ENCODE measurements around the gene DPP9. TPM values are rescaled to one million over a fixed set of nuclear protein-coding genes. Genes with fewer than 3 reads are reported as not detected.

DPP9 gene
- total and polyA plus RNA-seq, 2 of the 13 experiments (the other 11 are each of a cell fraction or from before 2014, with no cell fraction given) = 8.4 to 25.8 TPM

DNA sequence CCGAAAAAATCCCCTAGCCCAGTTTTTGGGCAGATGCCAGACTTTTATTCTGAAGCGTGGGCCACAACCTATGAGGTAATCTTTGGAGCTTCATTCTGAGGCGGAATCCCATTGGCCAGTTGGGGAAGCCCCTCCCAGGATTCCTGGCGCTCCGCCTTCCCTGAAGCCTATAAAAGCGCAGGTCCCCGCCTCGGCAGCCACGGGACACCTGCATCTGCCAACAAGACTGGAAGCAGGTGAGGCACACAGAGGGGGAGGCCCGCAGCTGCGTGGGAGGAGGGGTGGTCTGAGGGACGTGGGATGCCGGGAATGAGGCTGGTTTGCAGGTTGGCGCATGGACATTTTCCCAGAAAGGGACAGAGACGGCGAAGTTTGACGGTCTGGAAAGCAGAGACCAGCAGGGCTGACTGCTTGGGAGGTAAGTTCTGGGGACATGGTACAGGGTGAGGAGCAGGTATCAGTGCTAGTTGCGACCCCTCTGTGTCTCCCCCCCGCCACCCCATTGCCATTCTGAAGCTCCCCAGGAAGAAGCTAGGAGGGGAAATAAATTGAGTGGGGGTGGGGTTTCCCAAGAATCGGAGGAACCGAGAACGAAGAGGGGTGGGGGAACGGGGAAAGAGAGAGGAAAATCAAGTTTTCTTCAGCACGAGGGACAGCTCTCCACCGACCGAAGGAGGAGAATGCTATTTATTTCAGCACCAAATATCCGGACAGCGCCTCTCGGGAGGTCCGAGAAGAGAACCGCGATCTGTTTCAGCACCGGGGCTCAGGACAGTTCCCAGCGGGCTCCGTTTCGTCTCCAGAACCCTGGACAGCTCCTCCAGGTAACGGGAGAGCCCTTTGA, 45.5 kb upstream of the DPP9 start (continued):
- TF ChIP-seq ZBTB38 (CRISPR knock-in tag; IDR thresholded peaks at IDR 0.05) (peak; percentile 100), NFE2L1 (CRISPR knock-in tag; IDR thresholded peaks at IDR 0.05; ENCODE audit: borderline replicate concordance) (peak; percentile 99), ZFP36 (IDR thresholded peaks at IDR 0.05; ENCODE audit: borderline replicate concordance, low read depth, low read length, partially characterized antibody) (no peak), HCFC1 (IDR thresholded peaks at IDR 0.05; ENCODE audit: low read depth, low read length) (peak; percentile 66), ZNF546 (CRISPR knock-in tag; conservative IDR thresholded peaks at IDR 0.05) (peak; percentile 100), ELF3 (CRISPR knock-in tag; IDR thresholded peaks at IDR 0.05) (peak; percentile 100), ZNF264 (CRISPR knock-in tag; IDR thresholded peaks at IDR 0.05) (peak; percentile 100), ZSCAN20 (CRISPR knock-in tag; IDR thresholded peaks at IDR 0.05; ENCODE audit: borderline replicate concordance) (peak; percentile 100), KDM4B (CRISPR knock-in tag; IDR thresholded peaks at IDR 0.05) (peak; percentile 100), POGZ (CRISPR knock-in tag; IDR thresholded peaks at IDR 0.05) (peak; percentile 89), TBL1XR1 (IDR thresholded peaks at IDR 0.05; ENCODE audit: borderline replicate concordance, low read length, partially characterized antibody) (no peak), DMAP1 (CRISPR knock-in tag; IDR thresholded peaks at IDR 0.05) (peak; percentile 95), TGIF2 (CRISPR knock-in tag; IDR thresholded peaks at IDR 0.05) (peak; percentile 100)
- TF ChIP-seq, protein P1, sequence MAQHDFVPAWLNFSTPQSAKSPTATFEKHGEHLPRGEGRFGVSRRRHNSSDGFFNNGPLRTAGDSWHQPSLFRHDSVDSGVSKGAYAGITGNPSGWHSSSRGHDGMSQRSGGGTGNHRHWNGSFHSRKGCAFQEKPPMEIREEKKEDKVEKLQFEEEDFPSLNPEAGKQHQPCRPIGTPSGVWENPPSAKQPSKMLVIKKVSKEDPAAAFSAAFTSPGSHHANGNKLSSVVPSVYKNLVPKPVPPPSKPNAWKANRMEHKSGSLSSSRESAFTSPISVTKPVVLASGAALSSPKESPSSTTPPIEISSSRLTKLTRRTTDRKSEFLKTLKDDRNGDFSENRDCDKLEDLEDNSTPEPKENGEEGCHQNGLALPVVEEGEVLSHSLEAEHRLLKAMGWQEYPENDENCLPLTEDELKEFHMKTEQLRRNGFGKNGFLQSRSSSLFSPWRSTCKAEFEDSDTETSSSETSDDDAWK (CRISPR knock-in tag; IDR thresholded peaks at IDR 0.05) = no peak
- TF ChIP-seq, protein P2, sequence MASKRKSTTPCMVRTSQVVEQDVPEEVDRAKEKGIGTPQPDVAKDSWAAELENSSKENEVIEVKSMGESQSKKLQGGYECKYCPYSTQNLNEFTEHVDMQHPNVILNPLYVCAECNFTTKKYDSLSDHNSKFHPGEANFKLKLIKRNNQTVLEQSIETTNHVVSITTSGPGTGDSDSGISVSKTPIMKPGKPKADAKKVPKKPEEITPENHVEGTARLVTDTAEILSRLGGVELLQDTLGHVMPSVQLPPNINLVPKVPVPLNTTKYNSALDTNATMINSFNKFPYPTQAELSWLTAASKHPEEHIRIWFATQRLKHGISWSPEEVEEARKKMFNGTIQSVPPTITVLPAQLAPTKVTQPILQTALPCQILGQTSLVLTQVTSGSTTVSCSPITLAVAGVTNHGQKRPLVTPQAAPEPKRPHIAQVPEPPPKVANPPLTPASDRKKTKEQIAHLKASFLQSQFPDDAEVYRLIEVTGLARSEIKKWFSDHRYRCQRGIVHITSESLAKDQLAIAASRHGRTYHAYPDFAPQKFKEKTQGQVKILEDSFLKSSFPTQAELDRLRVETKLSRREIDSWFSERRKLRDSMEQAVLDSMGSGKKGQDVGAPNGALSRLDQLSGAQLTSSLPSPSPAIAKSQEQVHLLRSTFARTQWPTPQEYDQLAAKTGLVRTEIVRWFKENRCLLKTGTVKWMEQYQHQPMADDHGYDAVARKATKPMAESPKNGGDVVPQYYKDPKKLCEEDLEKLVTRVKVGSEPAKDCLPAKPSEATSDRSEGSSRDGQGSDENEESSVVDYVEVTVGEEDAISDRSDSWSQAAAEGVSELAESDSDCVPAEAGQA (IDR thresholded peaks at IDR 0.05; ENCODE audit: low read depth) = no peak
- TF ChIP-seq, protein P2 (CRISPR knock-in tag; IDR thresholded peaks at IDR 0.05; ENCODE audit: borderline replicate concordance) = peak; percentile 100
- TF ChIP-seq, protein P3, sequence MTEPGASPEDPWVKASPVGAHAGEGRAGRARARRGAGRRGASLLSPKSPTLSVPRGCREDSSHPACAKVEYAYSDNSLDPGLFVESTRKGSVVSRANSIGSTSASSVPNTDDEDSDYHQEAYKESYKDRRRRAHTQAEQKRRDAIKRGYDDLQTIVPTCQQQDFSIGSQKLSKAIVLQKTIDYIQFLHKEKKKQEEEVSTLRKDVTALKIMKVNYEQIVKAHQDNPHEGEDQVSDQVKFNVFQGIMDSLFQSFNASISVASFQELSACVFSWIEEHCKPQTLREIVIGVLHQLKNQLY (CRISPR knock-in tag; IDR thresholded peaks at IDR 0.05) = peak; percentile 98
